Activated CD4-positive, alpha-beta T cell treated with anti-CD3 and anti-CD28 coated beads, Interleukin-2, Interleukin-4, amounts not matched to agents 100 ng/mL and 50 ng/mL, durations not matched to agents 16 hours and 8 hours (primary cell): ENCODE results near the gene INTS1.

ENCODE experiments used
- DNase-seq: peaks from one replicate; pipeline ENCODE4 v3.0.0-alpha.2; 2020; ENCODE audit warnings: low spot score

Gene INTS1

DNA sequence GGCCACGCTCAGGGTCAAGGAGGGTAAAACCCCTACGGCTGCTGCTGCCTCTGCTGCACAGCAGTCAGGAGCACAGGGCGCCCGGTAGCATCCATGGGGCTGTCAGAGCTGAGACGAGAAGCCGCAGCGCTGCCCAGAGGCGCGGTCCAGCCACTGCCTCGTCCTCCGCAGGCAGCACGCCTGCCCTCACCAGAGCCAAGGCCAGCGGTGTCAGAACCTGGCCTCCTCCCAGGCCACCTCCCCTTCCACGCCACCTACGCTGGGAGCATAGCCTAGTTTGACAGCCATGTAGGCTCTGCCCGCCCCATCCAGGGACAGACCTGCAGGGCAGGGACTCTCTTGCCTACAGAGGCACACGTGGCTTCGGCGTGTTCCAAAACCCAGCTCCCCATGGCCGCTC, 16.2 kb downstream of the INTS1 start:
- DNase-seq, result no peak

DNA sequence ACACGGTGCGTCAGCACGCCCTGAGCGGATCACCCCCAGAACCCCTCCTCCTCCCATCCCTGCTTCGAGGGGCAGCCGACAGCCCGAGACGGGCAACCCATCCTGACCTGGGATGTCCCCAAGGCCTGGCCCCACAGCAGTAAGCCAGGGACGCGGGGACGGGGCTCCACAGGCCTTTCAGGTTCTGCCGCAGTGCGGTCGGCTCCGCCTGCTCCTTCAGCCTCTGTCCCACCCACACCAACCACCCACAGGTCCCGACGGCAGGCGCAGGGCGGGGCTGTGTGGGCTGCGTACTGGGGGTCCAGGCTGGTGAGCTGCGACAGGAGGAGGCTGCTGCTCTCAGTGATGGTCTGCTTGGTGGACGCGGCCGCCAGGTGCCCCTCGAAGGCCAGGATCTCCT, 16.7 kb downstream of the INTS1 start:
- DNase-seq, result no peak

DNA sequence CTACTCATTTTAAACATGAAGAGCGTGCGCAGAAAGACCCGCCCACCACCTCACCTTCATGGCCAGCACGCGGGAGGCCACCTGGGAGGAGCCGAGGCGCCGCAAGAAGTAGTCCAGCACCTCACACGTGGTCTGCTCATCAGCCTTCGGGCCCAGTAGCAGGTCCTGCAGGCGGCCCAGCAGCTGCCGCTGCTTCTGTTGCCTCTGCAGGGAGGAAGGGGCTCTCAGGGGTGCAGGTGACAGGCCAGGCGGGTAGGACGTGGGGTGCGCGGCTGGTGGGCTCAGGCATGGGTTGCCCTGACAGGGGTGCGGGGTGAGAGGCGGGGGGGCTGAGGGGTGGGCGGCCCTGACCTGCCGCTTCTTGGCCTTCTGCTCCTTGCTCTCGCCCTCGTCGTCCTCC, 17.6 kb downstream of the INTS1 start:
- DNase-seq, result no peak

DNA sequence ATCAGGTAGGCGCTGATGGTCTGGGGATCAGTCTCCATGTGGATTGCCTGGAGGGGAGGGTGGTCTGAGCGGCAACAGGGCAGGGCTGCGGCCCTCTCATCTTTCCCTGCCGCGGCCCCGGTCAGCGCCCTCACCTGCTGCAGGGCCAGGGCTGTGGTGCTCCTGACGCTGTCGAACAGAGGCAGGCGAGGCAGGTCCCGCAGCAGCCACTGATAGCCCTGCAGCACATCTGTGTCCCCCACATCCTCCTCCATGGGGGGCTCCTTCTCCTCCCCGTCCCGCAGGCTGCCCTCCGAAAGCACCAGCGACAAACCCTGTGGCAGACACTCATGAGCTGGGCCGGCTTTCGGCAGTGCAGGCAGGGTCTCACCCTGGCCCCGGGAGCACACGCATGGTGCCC, 19.0 kb downstream of the INTS1 start:
- no peak for DNase-seq

DNA sequence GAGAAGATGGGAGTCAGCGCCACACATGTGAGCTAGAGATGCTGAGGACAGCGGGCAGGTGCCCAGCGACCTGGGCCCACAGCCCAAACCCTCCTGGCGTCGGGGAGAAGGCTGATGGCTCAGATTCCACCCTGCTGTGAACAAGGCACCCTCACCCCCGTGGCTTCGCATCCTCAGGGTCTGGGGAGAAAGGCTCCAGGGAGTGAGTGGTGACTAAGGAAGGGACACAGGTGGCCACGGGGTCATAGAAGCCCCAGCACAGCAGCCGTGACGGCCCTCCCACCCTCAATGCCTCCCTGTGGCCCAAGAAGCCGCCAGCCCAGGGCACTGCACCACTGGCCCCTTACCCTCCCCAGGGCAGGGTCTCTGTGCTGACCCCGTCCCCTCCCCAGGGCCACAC, 19.6 kb downstream of the INTS1 start:
- DNase-seq, result no peak

DNA sequence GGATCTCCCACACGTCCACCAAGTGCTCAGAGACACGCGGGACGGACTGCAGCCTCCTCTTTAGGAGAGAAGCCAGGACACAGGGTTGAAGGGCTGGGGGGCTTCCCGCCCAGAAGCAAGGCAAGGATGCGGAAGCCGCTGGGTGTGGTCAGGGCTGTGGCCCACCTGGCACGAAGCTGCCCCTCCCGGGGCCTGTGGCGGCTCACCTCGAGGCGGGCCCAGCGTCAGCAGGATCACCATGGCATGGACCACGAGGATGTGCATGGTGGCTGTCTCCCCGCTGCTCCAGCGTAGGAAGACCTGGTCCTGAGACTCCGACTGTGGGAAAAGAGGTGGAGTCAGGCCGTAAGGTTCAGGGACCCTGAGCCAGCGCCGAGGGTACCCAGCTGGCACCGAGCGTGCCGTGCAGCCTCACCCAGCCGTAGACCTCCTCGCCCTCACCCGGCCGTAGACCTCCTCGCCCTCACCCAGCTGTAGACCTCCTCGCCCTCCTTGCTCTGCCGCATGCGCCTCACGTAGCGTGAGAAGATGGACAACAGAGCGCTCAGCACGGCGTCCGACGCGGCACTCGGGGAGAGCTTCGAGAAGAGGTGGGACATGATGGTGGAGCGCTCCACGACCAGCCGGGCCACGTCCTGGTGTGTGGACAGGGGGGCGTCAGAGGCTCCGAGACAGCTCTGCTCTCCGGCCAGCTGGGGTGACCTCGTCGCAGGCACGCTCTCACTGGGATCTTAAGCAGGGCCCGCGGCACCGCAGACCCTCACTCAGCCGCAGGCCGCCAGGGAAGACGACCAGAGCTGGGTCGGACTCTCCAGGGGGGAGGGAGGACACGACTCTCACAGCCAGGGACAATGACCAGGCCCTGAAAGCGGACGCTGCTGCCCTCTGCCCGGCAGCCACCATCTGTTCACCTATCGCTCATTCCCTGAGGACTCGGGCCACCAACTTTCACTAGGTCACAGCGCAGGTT, 20.4 kb downstream of the INTS1 start:
- no peak for DNase-seq

DNA sequence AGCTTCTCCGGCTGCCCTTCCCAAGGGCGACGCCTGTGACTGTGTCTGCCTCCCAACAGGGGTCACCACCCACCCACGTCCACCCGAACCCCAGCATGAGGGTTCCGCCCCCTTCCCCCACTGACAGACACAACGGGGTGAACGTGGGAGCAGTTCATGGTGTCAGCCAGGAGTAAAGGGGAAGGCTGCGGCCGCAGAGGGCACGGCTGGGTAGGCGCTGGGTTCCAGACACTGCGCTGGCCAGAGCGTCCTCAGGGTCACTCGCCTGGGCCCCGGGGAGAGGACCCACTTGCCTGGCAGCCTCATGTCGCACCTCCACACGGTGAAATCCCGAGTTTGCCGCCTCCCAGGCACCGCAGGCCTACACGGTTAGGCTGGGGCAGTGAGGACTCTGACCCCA, 21.1 kb downstream of the INTS1 start:
- no peak for DNase-seq

DNA sequence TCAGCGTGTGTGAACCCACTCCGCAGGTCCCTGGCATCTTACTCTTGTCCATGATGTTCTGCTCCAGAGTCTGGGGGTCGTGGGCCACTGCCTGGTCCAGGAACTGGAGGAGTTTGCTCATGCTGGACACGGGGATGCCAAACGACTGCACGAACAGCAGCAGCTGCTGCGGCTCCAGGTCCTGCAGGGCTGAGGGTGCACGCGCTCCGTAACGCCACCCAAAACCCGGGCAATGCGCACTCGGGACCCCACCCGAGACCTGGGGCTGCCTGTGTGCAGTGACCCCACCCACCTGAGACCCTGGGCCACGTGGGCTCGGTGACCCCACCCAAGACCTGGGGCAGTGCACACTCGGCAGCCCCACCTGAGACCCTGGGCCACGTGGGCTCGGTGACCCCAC, 22.9 kb downstream of the INTS1 start:
- DNase-seq, result no peak

DNA sequence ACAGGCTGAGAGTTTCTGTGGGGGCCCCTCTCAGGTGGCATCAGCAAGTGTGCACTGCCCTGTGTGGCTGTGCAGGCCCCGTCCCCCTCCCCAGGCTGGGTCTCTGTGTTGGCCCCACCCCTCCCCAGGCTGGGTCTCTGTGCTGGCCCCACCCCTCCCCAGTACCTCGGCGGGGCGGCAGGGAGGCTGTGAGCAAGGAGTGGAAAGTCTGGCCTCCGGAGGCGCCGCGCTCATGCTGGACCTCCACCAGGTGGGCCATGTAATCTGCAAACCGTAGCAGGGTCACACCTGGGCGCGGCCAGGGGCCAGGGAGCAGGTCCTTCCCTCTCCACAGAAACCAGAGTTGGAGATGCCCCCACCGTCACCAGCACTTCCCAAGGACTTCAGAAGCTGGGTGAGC, 23.5 kb downstream of the INTS1 start:
- no peak for DNase-seq

DNA sequence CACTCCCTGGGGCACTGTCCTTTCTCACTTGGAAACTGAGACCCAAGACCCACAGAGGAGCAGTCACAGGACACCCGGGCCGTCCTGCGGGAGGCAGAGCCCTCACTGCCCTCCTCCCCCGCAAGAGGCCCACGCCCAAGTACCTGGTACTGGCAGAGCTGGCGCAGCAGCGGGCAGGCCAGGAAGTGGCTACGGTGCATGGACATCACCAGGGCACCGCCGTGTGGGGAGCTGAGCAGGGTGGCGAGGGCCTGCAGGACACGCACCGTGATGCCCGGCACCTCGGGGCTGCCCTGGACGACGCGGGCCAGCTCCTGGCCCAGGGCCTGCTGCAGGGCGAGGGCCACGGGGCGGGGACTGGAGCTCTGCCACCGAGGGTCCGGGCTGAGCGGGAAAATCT, 24.9 kb downstream of the INTS1 start:
- no peak for DNase-seq

DNA sequence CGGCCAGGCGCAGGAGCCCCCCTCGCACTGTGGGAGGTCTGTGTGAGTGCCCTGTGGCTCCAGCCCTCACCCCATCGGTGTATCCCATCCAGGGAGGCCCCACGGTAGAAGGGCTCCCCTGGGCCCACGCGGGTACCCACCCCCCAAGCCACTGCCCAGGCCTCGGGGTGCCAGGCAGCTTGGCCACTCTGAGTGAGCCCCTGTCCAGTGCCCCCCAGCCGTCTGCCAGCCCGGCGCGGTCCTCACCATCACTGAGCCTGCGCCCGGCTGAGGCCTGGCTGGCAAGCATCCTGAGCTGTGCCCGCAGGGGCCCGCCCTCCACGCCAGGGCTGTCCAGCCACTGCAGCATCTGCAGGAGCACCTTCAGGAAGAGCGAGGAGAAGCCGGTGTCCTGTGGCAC, 25.7 kb downstream of the INTS1 start:
- DNase-seq, result no peak

DNA sequence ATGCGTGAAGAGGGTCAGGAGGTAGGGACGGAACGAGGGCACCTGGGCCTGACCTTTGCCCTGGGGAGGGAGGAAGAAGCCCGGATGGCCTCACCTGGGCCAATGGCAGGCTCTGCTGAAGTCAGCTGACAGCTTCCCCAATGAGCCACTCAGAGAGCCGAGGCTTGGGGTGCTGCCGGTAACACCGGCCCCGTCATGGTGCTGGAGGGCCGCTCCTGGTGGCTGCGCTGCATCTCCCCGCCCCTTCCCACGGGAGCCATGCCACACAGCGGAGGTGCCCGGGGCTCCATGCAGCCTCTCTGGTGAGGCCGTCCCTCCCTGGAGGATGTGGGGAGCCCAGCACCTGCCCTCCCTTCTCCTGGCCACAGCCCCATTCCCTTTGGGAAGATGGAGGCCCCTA, 27.3 kb downstream of the INTS1 start:
- DNase-seq, result no peak

DNA sequence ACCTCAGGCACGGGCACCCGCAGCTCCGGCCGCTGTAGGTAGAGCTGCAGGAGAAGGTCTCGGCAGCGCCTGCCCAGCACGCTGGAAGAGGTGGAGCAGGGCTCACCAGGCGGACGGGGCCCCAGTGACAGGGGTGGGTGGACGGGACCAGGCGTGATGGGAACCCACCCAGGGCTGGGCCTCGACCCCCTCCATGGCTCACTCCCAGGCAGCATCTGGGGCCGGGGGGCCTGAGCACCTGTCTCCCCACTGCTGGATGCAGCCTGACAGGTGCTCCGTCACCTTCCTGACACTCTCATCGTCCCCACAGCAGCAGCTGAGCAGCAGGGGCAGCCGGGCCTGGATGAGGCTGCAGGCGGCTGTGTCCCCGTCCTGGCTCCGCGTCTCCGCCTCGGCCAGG, 28.2 kb downstream of the INTS1 start:
- no peak for DNase-seq

DNA sequence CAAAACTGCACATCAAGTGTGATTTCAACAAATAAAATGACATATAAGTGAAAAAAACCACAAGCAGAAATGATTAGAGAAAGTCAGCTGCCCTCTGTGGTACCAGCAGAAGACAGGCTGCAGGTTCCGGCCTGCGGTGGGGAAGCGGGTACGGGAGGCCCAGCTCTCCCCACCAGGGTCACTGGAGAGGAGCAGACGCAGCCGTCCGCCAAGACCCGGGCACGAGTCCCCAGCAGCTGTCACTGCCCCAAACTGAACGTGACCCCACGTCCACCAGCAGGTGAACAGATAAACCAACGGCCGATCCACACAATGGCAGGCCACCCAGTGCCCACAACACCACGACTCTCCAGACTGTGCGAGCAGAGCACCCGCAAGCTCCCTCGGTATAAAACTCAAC, 28.8 kb downstream of the INTS1 start:
- DNase-seq, result no peak

DNA sequence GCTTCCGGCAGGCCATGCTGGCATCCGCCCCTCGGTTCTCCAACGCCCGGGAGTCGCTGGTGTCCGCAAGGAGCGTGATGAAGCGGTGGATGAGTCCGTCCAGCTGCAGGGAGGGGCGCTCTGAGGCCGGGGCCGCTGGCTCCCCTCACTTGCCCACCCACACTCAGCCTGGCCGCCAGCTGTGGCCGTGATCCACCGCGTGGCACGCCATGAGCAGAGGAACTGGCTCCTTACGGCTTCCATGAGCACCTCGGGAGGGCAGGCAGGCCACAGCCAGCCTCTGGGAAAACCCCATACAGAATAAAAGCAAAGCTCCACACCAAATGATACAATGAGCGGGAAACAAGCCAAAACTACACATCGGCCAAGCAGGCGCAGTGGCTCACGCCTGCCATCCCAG, 29.5 kb downstream of the INTS1 start:
- DNase-seq, result no peak

DNA sequence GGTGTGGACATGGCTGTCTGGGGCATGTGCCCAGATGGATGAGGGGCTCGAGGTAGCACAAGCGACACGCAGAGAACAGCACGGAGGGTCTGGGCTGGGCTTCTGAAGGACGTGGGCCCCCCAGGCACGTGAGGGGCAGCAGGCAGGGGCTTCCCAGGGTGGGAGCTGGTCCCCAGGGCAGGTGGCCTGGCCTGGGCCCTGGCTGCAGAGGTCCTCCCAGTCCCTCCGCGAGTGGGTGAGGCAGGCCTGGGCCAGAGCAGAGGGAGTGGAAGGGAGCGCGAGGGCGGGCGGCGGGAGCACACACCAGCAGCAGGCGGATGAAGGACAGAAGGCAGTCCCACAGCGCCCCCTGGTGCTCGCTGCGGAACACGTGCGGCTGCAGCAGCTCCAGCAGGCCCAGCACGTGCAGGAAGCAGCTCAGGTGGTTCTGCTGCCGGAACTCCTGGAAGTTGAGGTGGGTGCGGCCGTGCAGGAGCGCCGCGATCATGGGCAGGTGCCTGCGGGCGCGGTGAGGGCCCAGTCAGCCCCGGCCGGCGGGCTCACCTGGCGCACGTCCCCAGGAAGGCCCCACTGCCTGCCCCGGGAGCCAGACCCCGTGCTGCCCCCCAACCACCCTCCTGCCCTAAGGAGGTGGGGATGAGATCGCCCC, 30.2 kb downstream of the INTS1 start:
- peak; percentile 86 for DNase-seq

DNA sequence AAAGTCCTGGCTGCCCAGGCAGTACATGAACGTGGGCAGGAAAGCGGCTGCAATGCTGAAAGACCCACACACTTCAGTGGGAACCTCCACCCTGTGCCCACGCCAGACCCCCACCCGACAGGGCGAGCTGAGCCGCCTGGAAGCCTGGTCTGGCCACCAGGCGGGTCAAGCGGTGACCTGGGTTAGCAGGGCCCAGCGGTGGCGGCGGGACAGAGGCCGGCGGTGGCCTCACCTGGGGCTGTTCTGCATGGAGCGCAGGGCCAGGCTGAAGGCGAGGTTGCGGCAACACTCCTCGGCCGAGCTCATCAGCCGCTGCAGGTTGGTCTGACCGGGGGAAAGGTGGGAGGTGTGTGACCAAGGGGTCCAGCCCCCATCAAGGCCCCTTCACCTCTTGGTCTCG, 33.3 kb downstream of the INTS1 start:
- DNase-seq, result no peak

DNA sequence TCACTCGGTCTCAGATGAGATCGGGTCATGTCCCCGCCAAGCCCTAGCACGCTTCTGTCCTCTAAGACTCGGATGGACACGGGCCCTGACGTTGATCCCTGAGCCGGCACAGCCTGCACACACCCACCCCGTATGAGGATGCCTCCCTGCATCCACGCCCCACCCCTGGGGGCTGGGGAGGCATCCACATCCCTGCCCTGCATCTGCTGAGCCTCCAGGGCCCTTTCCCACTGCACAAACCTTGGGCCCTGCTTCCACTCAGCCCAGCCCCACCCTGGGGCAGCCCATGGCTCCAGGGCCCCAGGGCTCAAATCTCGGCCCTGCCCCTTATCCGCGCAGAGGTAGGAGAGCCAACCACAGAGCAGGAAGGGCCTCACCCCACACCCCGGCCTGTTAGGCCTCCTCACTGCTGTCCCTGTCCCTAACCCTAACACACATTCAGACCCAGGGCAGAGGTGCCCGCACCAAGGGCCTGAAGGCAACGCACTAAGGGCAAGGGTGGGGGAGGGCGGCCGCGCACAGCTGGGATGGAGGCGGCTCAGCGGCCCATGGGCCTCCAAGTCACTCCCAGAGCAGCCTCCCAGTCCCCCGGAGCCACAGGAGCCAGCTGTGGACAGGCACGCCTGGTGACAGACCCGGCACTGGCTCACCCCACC, 35.4 kb downstream of the INTS1 start:
- DNase-seq, result no peak

DNA sequence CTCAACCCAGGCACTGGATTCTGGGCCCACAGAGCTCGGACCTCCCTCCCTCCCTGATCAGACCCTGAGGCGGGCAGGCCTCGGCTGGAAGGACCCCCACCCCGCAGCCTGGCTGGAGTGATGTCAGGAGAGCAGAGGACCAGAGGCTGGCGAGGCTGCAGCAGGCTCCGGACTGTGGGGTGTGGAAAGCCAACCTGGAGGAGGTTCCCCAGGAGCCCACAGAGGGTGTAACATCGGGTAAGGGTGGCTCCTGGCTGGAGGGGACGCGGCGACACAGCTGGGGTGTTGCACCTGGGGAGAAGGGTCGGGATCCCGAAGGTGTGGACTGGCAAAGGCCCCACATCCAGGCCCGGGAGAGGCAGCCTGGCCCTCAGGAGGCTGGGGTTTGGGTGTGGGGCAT, 36.0 kb downstream of the INTS1 start:
- DNase-seq, result no peak

DNA sequence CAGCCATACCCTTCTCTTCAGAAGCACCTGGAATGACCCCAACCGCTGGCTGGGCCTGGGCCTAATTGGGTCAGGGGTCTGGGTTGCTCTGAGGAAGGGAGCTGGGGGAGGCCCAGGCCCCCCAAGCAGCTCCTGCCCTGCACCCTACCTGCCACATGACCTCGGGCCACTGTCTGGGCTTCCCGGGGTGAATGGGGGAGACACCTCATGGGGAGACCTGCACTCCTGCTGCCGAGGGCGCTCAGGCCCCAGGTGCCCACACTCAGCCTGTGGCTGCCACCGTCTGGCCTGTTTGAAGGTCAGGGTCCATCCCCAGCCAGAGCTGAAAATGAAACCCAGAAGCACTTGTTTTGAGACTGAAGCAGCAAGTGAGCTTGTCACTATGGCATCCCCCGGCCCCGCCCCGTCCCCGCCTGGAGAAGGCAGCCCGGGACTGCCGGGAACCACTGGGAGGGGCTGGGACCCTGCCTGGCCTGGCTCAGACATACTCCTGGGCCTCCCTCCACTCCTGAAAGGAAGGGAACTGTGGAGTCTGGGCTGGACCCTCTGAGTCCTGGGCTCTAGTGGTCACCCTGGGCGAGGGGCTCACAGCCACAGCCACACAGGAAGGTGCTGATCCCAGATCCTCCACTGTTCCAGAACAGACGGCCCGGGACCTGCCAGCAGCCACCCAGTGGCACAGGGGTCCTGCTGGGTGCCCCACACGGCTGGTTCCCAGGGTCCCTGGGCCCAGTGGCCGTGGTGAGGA, 37.5 kb downstream of the INTS1 start:
- no peak for DNase-seq

DNA sequence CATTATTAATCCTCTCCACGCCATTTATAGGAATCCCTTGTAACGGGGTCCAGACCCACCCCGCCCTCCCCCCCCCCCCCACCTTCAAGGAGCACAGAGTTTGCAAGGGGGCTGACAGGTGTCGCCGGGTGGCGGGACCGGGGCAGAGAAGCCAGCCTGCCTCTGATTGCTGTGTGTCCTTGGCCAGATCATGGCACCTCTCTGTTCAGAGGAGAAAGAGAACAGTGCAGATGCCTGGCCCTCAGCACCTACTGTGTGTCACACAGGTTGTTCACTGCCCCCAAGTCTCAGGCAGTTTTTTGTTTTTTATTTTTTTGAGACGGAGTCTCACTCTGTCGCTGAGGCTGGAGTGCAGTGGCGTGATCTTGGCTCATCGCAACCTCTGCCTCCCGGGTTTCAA, 39.5 kb downstream of the INTS1 start:
- DNase-seq, result no peak

DNA sequence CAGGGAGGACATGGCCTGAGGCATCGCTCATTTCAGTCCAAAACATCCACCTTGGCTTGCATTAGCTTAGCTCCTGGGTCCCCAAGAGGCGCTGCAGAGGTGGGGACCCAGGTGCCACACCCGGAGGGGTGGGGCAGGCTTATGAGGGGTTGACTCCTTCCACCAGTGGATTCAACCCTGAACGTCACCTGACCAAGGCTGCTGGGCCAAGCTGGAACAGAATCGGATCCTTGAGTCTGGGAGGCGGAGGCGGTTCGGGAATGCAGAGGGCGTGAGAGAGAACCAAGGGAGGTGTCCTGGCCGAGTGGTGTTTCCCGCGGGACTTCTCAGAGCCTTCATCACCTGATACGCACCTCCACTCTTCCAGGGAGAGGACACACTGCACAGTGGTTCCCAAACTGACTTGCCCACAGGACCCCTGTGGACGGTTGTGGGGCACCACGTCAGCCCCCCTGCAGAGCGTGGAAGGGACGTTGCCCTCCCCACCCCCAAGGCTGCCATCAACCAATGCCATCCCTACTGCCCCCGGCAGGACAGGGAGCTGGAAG, 40.4 kb downstream of the INTS1 start:
- no peak for DNase-seq
